Hematopoietic multipotent progenitor cell (in vitro differentiated cells): Measurements from ENCODE around the gene JAZF1. TPM values are rescaled to one million over a fixed set of nuclear protein-coding genes. Genes with fewer than 3 reads are reported as not detected.
A peak's percentile ranks its signal among the peaks of the same experiment; 100 is the strongest.
"Not testable (repeated sequence)": the region's sequence is repeated elsewhere in the genome, so short reads cannot be mapped to it uniquely, and the experiment has no call there.

Experiments used
- DNase-seq, 3 donors: peaks; one replicate each; pipeline ENCODE4 v3.0.0-alpha.2; 2011 to 2015; ENCODE audit warnings: low read depth in 2 of 3, low spot score in 2 of 3
- total RNA-seq: library from RNA; depleted of rRNA; stranded (reverse); fragments of >200 nt; gene quantifications from one replicate; pipeline ENCODE4 v1.2.3, GENCODE V29; 2012

The JAZF1 gene
- total RNA-seq, 1 donor, result 0.54 TPM

- DNase-seq, result no peak
These were observed 254.9 kb downstream of the JAZF1 start for GRCh38 chr7:27925573-27926201.

- DNase-seq, result no peak
These were observed 257.0 kb downstream of the JAZF1 start for GRCh38 chr7:27923642-27923980.

GRCh38 chr7:27922907-27923641 is 257.5 kb downstream of the JAZF1 start:
- no peak for DNase-seq

GRCh38 chr7:27922389-27922788 is 258.2 kb downstream of the JAZF1 start:
- not testable (repeated sequence) for DNase-seq

- peak; percentile 3 to 93 (median 74) for DNase-seq
These were observed 259.3 kb downstream of the JAZF1 start for GRCh38 chr7:27921081-27921836.

GRCh38 chr7:27920281-27920946 is 260.2 kb downstream of the JAZF1 start:
- no peak for DNase-seq

- no peak for DNase-seq
These were observed 262.1 kb downstream of the JAZF1 start for GRCh38 chr7:27918503-27918902.

GRCh38 chr7:27917774-27918314 is 262.8 kb downstream of the JAZF1 start:
- peak in 1 of 3 donors; percentile 23 for DNase-seq

- DNase-seq, result no peak
These were observed 263.5 kb downstream of the JAZF1 start for GRCh38 chr7:27917119-27917518.

- DNase-seq, result no peak
These were observed 264.2 kb downstream of the JAZF1 start for GRCh38 chr7:27916372-27916771.

- DNase-seq, result no peak
These were observed 266.2 kb downstream of the JAZF1 start for GRCh38 chr7:27914409-27914808.

GRCh38 chr7:27912751-27913150 is 267.8 kb downstream of the JAZF1 start:
- DNase-seq, result no peak

- DNase-seq, result no peak
These were observed 268.7 kb downstream of the JAZF1 start for GRCh38 chr7:27911920-27912319.

GRCh38 chr7:27910326-27910725 is 270.3 kb downstream of the JAZF1 start:
- DNase-seq, result no peak

GRCh38 chr7:27908534-27909165 is 271.9 kb downstream of the JAZF1 start:
- no peak for DNase-seq

- DNase-seq, result no peak
These were observed 274.1 kb downstream of the JAZF1 start for GRCh38 chr7:27906385-27907091.

- no peak for DNase-seq
These were observed 274.6 kb downstream of the JAZF1 start for GRCh38 chr7:27905951-27906350.

- peak in 2 of 3 donors; percentile 41 to 67 for DNase-seq
These were observed 279.4 kb downstream of the JAZF1 start for GRCh38 chr7:27901028-27901760.

- DNase-seq, result no peak
These were observed 280.6 kb downstream of the JAZF1 start for GRCh38 chr7:27900006-27900405.
